Renal pelvis (tissue), 4 donors: ENCODE results near the gene FAM120A. TPM values are rescaled to one million over a fixed set of nuclear protein-coding genes. Genes with fewer than 3 reads are reported as not detected.

Experiments
- DNase-seq: peaks from one replicate; pipeline ENCODE4 v3.0.0-alpha.2; 2013
- polyA plus RNA-seq, 3 donors: library from polyadenylated mRNA; unstranded; fragments of 120-200 nt; gene quantifications; one replicate each; pipeline ENCODE4 v1.2.1, GENCODE V29; 2013; ENCODE audit not compliant: insufficient read length in 3 of 3

FAM120A gene
- polyA plus RNA-seq, 3 donors: 72.8 to 82.9 (median 78.4) TPM

DNA sequence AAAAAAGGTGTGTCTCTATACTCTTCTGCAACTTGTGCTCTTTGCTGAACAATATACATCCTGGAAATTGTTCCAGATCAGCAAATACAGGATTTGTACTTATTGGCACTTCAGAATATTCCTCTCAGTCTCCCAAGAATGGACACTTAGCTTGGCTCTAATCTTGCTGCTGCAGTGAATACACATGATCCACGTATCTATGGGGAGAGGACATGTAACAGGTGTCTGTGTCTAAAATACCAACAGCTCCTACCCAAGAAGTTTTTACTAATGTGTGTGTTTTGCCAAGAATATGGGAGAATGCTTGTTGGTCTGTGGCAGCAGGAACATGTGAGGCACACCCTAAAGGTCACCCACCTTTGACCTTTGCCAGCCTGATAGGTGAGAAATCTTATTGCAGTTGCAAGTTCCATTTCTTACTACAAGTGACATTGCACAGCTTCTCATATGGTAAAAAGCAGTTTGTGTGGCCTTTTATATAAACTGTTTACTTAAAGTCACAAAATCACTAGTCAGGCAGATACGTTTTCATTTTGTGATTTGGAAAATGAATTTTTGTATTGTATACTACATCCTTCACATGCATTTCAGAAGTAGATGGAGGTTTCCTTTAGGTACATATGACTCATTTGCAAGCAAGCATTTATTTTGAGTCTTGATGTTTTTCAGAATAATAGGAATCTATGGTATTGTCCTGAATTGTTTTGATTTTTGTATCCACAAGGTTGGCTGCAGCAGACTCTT lies 160.7 kb downstream of the FAM120A start:
- DNase-seq: no peak

DNA sequence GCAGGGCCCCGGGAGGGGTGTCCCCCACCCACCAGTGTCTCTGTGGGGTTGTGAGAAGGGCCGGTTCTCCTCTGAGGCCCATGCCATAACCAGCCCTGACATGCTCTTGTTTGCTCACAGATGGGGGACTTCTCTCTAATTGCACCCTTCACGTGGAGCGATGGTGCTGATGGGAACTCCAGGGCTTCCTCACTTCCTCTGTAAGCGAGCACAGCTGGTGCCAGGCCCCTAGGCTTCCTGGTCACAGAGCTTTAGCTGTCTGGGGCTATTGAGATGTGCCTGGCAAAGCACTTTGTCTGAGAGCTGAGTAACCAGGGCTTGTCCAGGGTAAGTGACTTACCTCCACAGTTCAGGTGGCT lies 161.3 kb downstream of the FAM120A start:
- DNase-seq: no peak

DNA sequence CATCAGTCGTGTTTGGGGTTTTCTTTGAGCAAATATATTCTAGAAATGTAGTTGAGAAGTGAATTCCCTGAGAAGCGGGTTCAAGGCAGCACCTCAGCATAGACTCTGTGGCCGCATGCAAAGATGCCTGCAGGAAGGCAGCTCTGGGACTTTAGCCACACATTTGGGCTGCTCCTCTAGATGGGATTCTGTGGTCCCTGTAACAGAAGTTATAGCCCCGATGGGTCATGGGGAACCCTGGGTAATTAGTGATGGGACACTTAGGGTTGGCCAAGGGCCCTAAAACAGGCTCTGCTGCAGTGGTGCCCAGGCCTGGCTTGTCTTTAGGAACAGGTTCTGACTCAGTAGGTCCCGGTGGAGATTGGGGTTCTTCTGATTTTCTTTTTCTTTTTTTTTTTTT lies 161.7 kb downstream of the FAM120A start:
- DNase-seq: no peak

DNA sequence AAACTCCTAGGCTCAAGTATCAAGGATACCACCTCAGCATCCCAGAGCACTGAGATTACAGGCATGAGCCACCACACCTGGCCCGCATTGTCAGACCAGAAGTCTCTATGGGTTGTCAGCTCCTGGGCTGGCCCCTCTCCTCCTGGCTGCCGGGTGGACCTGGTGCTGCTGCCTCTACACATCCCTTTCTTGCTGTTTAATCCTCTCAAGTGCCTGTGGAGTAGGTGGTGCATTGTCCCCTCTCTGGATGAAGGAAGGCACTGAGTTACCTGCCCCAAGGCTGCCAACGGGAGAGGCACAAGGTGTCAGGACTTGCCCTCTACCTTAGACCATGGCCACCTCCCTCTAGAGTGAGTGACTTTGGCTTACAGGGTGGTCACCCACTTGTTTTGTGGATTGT lies 162.3 kb downstream of the FAM120A start:
- DNase-seq: no peak

DNA sequence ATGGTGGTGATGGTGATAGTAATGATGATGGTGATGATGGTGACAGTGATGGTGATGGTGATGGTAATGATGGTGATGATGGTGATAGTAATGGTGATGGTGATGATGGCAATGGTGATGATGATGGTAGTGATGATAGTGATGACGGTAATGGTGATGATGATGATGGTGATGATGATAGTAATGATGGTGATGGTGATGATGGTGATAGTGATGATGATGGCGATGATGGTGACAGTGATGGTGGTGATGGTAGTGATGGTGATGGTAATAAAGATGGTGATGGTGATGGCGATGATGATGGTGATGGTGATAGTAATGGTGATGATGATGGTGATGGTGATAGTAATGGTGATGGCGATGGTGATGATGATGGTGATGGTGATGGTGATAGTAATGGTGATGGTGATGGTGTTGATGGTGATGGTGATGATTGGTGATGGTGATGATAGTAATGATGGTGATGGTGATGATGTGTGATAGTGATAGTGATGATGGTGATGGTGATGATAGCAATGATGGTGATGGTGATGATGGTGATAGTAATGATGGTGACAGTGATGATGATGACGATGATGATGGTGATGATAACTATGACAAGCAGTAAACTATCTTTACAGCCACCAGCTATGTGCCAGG lies 163.5 kb downstream of the FAM120A start:
- DNase-seq: no peak

Other genes with a start within 250 kb of the FAM120A start
- gene FAM120AOS, start 1.9 kb downstream of the FAM120A start, polyA plus RNA-seq: 10 to 100 TPM; 56.2 to 68.9 (median 65.2) TPM
- 10 to 100 TPM; 34.4 to 42.1 (median 39.2) TPM for gene PHF2, start 124.9 kb downstream of the FAM120A start, polyA plus RNA-seq